HFF-Myc (cell line): ENCODE measurements around the gene KCNG3.

ENCODE experiments used
- DNase-seq: peaks from one replicate; pipeline ENCODE4 v3.0.0-alpha.2; 2011; ENCODE audit warnings: low read depth; ENCODE audit errors: extremely low read depth
- H3K4me3 ChIP-seq: replicated peaks from 2 replicates; pipeline ENCODE4 v1.5.1; 2011; ENCODE audit warnings: low read depth, mild to moderate bottlenecking, control low read depth, low read length
- TF ChIP-seq, protein P1 (sequence below): IDR thresholded peaks from 2 replicates; pipeline ENCODE4 v1.5.1; 2012; ENCODE audit warnings: mild to moderate bottlenecking, low read depth, low read length, control low read depth; ENCODE audit errors: missing control alignments

Gene KCNG3

DNA sequence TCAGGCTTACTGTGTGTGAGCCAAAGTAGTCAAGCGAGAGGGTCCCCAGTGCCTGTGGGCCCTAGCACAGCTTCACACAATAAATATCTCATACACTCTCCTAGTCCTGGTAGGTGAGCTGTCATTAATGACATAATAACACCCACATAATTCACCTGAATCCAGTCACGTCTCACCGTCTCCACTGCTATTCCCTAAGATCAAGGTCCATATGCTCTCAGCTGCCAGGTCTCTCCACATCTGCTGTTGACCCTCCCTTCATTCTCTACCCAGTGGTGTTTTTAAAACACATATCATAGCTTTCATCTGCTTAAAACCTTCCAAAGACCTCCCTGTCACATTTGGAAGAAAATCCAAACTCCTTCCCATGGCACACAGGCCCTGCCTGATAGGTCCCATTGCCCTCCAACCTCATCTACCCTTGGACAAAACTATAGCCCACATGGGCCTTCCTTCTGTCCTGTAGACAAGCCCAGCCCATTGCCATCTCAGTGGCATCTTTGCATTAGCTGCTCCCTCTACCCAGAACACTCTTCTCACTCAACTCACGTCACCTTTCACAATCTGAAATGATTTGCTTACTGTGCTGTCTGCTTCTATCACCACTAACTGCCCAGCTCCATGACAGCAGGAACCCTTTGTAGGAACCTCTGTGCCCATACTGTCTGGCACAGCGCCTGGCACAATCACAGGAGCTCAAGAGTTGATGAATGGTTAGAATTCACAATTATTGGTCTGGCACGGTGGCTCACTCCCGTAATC, 7.5 kb downstream of the KCNG3 start:
- TF ChIP-seq, protein P1, sequence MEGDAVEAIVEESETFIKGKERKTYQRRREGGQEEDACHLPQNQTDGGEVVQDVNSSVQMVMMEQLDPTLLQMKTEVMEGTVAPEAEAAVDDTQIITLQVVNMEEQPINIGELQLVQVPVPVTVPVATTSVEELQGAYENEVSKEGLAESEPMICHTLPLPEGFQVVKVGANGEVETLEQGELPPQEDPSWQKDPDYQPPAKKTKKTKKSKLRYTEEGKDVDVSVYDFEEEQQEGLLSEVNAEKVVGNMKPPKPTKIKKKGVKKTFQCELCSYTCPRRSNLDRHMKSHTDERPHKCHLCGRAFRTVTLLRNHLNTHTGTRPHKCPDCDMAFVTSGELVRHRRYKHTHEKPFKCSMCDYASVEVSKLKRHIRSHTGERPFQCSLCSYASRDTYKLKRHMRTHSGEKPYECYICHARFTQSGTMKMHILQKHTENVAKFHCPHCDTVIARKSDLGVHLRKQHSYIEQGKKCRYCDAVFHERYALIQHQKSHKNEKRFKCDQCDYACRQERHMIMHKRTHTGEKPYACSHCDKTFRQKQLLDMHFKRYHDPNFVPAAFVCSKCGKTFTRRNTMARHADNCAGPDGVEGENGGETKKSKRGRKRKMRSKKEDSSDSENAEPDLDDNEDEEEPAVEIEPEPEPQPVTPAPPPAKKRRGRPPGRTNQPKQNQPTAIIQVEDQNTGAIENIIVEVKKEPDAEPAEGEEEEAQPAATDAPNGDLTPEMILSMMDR, result no peak
- H3K4me3 ChIP-seq, result no peak overlapping the region
- DNase-seq, result no peak

- DNase-seq, result no peak
- TF ChIP-seq, protein P1, result no peak
- H3K4me3 ChIP-seq, result no peak overlapping the region
Observed at GRCh38 chr2:42480402-42480801, 13.4 kb downstream of the KCNG3 start.

- DNase-seq, result no peak
- TF ChIP-seq, protein P1, result no peak
- no peak overlapping the region for H3K4me3 ChIP-seq
Observed at GRCh38 chr2:42474765-42475454, 18.9 kb downstream of the KCNG3 start.

DNA sequence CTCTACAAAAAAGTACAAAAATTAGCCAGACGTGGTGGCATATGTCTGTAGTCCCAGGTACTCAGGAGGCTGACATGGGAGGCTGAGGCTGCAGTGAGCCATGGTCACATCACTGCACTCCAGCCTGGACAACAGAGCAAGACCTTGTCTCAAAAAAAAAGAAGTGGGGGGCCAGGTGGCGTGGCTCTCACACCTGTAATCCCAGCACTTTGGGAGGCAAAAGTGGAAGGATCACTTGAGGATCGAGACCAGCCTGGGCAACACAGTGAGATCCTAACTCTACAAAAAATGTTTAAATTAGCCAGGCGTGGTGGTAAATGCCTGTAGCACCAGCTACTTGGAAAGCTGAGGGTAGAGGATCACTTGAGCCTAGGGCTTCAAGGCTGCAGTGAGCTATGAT, 23.1 kb downstream of the KCNG3 start:
- TF ChIP-seq, protein P1, result no peak

GRCh38 chr2:42464631-42465030, 29.2 kb downstream of the KCNG3 start:
- TF ChIP-seq, protein P1, result no peak
- no peak overlapping the region for H3K4me3 ChIP-seq
- DNase-seq, result no peak

More for the DNA sequence above, 23.1 kb downstream of the KCNG3 start:
- no peak overlapping the region for H3K4me3 ChIP-seq
- DNase-seq, result no peak

GRCh38 chr2:42463570-42463969, 30.2 kb downstream of the KCNG3 start:
- no peak for DNase-seq
- H3K4me3 ChIP-seq, result no peak overlapping the region
- TF ChIP-seq, protein P1, result no peak
